HFFc6 (cell line): ENCODE data around the gene HLA-DRB1. TPM values are rescaled to one million over a fixed set of nuclear protein-coding genes. Genes with fewer than 3 reads are reported as not detected.

ENCODE experiments used
- DNase-seq: peaks from one replicate; pipeline ENCODE4 v3.0.0-alpha.2; 2018
- H3K27ac Mint-ChIP-seq: 2 replicates; pipeline ENCODE4 v1.8.0; 2020; ENCODE audit warnings: mild to moderate bottlenecking, mixed read lengths
- H3K27me3 Mint-ChIP-seq: 2 replicates; pipeline ENCODE4 v1.8.0; 2021; ENCODE audit warnings: mild to moderate bottlenecking, moderate library complexity, mixed read lengths; ENCODE audit not compliant: insufficient read depth
- H3K36me3 Mint-ChIP-seq: 2 replicates; pipeline ENCODE4 v1.8.0; 2021; ENCODE audit warnings: low read depth, mixed read lengths
- H3K4me1 Mint-ChIP-seq: 2 replicates; pipeline ENCODE4 v1.8.0; 2020; ENCODE audit warnings: low read depth, mixed read lengths
- H3K4me3 Mint-ChIP-seq: 2 replicates; pipeline ENCODE4 v1.8.0; 2020; ENCODE audit warnings: mild to moderate bottlenecking, moderate library complexity, mixed read lengths
- H3K9me3 Mint-ChIP-seq: 2 replicates; pipeline ENCODE4 v1.8.0; 2020; ENCODE audit warnings: mild to moderate bottlenecking, mixed read lengths
- CTCF ChIP-seq: fragments of 200-600 bp; sonication (generic); IDR thresholded peaks from 2 replicates; pipeline ENCODE4 v1.5.0; 2021; ENCODE audit warnings: antibody characterized with exemption, mild to moderate bottlenecking
- total RNA-seq, 6 experiments: library from RNA; stranded (reverse); fragmentation: NEBNext Ultra II Directional; extraction: Animal tissue kit (Norgen Biotek cat#: 25700); gene quantifications; 2 replicates in 1 of 6; 3 replicates in 5 of 6; pipeline ENCODE4 v1.2.3, GENCODE V29; 2021

HLA-DRB1 gene
- total RNA-seq, 6 experiments from 2014 or later = not detected

- Mint-ChIP-seq H3K4me1 (no peaks in the 10 kb centered on the region), H3K27ac (no peak overlapping the region), H3K9me3 (no peaks in the 10 kb centered on the region), H3K36me3 (no peaks in the 10 kb centered on the region), H3K4me3 (no peak overlapping the region), H3K27me3 (peaks cover 11% of the 10 kb centered on the region)
- no peak for TF ChIP-seq CTCF
- DNase-seq = no peak
Observed at GRCh38 chr6:32607988-32608298, 18.3 kb upstream of the HLA-DRB1 start.

- no peaks in the 10 kb centered on the region for H3K36me3 Mint-ChIP-seq
- no peak for TF ChIP-seq CTCF
- no peaks in the 10 kb centered on the region for H3K9me3 Mint-ChIP-seq
- peaks cover 11% of the 10 kb centered on the region for H3K27me3 Mint-ChIP-seq
- no peaks in the 10 kb centered on the region for H3K4me1 Mint-ChIP-seq
- no peak overlapping the region for H3K27ac Mint-ChIP-seq
- H3K4me3 Mint-ChIP-seq = no peak overlapping the region
- DNase-seq = no peak
Observed at GRCh38 chr6:32607263-32607987, 17.8 kb upstream of the HLA-DRB1 start.

GRCh38 chr6:32604434-32604877 lies 14.8 kb upstream of the HLA-DRB1 start:
- Mint-ChIP-seq H3K4me3 (no peak overlapping the region), H3K27me3 (peaks cover 11% of the 10 kb centered on the region), H3K27ac (no peak overlapping the region), H3K36me3 (no peaks in the 10 kb centered on the region), H3K9me3 (no peaks in the 10 kb centered on the region), H3K4me1 (no peaks in the 10 kb centered on the region)
- no peak for TF ChIP-seq CTCF
- DNase-seq = no peak

GRCh38 chr6:32603888-32604287 lies 14.2 kb upstream of the HLA-DRB1 start:
- Mint-ChIP-seq H3K4me1 (no peaks in the 10 kb centered on the region), H3K27me3 (peaks cover 11% of the 10 kb centered on the region), H3K4me3 (no peak overlapping the region), H3K27ac (no peak overlapping the region), H3K9me3 (peaks cover 3% of the 10 kb centered on the region; the same call in 1 of the 2 replicates), H3K36me3 (no peaks in the 10 kb centered on the region)
- no peak for DNase-seq
- no peak for TF ChIP-seq CTCF

- no peak for DNase-seq
- Mint-ChIP-seq H3K36me3 (no peaks in the 10 kb centered on the region), H3K27me3 (peaks cover 11% of the 10 kb centered on the region), H3K4me3 (no peak overlapping the region), H3K9me3 (peaks cover 4% of the 10 kb centered on the region; the same call in 1 of the 2 replicates), H3K4me1 (no peaks in the 10 kb centered on the region), H3K27ac (no peak overlapping the region)
- no peak for TF ChIP-seq CTCF
Observed at GRCh38 chr6:32603222-32603621, 13.6 kb upstream of the HLA-DRB1 start.
